GM18502 (cell line): Measurements from ENCODE around the gene ADNP2.

Experiments
- ATAC-seq: cut with Tn5 transposase; IDR thresholded peaks from one replicate; pipeline ENCODE4 v1.9.1; 2021; ENCODE audit warnings: mild to moderate bottlenecking; ENCODE audit not compliant: unreplicated experiment, poor library complexity

Gene ADNP2, protein sequence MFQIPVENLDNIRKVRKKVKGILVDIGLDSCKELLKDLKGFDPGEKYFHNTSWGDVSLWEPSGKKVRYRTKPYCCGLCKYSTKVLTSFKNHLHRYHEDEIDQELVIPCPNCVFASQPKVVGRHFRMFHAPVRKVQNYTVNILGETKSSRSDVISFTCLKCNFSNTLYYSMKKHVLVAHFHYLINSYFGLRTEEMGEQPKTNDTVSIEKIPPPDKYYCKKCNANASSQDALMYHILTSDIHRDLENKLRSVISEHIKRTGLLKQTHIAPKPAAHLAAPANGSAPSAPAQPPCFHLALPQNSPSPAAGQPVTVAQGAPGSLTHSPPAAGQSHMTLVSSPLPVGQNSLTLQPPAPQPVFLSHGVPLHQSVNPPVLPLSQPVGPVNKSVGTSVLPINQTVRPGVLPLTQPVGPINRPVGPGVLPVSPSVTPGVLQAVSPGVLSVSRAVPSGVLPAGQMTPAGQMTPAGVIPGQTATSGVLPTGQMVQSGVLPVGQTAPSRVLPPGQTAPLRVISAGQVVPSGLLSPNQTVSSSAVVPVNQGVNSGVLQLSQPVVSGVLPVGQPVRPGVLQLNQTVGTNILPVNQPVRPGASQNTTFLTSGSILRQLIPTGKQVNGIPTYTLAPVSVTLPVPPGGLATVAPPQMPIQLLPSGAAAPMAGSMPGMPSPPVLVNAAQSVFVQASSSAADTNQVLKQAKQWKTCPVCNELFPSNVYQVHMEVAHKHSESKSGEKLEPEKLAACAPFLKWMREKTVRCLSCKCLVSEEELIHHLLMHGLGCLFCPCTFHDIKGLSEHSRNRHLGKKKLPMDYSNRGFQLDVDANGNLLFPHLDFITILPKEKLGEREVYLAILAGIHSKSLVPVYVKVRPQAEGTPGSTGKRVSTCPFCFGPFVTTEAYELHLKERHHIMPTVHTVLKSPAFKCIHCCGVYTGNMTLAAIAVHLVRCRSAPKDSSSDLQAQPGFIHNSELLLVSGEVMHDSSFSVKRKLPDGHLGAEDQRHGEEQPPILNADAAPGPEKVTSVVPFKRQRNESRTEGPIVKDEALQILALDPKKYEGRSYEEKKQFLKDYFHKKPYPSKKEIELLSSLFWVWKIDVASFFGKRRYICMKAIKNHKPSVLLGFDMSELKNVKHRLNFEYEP

DNA sequence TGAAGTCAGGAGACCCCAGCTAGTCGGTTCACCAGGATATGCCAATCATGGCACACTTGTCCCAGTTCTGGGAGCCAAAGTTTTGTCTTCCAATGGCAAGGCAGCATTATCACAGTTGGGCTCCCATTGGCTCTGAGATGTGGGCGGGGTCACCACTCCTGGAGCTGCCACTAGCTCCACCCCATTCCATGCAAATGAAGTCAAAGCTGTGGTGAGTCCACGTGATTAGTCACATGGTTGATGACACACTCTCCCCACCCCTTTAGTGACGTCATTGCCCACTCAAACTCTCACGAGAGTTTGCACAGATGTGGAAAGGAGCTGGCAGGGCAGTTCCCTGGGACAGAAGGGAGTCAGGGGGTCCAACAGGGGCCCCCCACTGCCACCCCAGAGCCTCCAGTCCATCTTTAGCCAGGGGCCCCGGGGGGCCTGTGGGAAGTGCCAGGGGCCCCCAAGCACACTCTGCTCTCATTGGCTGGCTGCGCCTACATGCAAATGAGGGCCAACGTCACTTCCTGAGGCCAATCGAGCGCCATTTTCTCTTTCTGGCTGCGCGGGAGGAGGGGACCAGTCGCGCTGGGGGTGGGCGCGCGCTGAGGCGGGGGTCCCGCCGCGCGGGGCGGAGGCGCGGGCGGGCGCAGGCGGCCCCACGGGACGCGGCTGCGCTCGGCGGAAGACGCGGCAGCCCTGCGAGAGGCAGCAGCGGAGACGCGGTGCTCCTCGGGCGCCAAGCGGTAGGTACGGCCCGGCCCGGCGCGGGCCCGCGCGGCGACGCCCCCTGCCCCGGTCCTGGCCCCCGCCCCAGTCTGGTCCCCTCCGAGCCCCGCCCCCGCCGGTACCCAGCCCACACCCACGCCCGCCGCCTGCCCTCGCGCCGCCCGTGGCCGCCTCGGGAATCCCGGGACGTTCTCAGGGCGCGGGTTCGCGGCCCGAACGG lies at the start of gene ADNP2:
TSS of gene ADNP2 (plus strand) at position 524 of the 937 bp plus-strand sequence. CDS start 8,281 bp downstream, outside the sequence.
- peak; percentile 72 for ATAC-seq

DNA sequence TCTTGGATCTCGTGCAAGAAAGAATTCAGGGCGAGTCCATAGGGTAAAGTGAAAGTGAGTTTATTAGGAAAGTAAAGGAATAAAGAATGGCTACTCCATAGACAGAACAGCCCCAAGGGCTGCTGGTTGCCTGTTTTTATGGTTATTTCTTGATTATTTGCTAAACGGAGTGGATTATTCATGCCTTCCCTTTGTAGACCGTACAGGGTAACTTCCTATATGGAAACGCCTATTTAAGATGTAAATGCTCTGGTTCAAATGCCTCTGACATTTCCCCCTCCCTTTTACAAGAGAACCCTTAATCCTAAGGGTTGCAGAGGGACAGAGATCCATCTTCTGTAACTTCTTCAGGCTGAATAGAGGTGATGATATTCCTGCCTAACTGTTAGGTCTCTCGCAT lies 49.1 kb upstream of the ADNP2 start:
- ATAC-seq: no peak

DNA sequence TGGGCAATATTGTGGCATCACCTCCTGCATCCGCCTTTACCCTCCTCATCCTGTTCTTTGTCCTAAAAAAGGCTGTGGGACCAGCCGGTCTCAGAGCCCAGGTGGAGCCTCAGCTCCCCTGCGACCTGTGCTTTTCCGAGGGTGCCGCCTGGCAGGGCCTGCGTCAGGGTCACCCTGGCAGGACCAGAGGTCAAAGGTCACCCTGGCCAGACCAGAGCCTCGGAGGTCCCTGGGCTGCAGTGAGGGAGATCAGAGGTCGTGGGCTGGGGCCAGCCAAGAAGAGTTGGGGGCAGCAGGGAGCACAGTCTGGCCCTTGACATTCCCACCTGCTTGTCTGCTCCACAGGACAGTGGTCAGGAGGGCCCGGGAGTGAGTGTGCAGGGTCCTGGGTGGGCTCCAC lies 43.4 kb upstream of the ADNP2 start:
- ATAC-seq: no peak

DNA sequence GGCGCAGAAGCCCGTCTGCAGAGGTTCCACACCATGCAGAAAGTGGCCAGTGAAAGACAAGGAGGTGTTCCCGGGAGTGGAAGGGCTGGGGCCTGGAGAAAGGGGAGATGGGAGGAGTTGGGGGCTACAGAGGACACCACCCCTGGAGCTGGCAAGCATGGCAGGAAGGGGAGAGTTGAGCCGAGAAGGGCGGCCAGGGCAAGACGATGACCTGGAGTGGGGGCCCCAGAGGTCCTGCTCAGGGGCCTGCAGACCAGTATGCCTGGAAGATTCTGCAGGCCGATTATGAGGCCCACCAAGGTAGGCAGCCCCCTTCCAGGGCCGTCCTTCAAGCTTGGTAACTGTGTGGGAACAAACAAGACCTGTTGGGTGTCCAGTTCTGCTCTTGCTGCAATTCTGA lies 41.7 kb upstream of the ADNP2 start:
- ATAC-seq: no peak

DNA sequence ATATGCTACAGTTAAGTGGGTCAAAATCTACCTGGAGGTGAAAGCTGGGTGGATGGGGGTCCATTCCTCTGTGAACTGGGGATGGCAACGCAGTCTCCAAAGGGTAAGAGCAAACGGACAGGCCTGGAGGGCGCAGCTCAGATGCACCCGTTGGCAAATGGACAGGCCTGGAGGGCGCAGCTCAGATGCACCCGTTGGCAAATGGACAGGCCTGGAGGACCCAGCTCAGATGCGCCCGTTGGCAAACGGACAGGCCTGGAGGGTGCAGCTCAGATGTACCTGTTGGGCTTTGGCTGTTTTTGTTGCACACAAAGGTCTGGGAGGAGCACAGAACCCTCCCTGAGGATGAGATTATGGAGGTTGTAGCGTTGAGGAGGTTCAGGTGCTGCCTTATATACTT lies 41.2 kb upstream of the ADNP2 start:
- ATAC-seq: no peak

DNA sequence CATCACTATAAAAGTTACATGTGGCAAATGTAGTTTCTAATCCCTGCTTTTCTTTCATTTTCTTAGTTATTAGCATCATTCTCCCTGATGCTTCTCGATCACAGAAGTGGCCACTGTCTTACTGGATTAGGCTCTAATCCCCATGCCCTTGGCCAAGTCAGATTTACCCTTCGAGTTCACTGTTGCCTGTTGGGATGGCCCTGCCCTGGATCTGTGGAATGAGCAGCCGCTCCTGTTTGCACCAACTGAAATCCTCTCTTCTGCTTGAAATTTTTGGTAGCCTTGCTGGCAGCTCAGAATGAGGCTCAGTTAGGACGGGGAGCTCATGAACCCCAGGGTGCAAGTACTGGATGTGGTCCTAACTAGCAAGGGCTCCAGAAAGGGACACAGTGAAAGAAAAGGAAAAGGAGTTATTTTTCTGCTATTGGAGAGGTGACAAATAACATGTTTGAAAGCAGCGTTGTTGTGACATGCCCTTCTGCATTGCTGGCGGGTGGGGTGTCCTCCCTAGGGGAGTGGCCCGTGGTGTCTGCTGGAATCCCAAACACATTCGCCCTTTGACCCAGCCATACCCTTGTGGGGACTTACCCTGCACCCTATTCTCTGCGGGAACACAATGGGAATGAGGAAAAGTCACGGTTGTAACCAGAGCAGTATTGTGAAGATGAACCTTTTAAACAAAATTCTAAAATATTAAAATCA lies 40.3 kb upstream of the ADNP2 start:
- ATAC-seq: no peak

DNA sequence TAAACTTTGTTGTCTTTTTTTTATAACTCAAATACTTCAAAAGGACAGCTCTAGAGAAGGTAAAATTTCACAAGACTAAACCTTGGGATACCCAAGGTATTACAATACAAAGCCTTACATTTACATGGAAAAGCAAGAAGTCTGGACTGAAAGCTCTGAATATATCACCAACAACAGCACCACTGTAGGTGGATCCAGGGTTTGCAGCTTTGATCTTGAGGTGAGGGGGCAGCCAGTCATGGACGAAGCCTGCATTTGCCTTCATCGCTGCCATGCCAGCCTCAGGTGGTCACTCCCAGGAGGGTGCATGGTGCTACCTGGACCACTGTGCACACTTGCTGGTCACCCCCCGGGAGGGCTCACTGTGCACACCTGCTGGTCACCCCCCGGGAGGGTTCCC lies 38.2 kb upstream of the ADNP2 start:
- ATAC-seq: no peak

DNA sequence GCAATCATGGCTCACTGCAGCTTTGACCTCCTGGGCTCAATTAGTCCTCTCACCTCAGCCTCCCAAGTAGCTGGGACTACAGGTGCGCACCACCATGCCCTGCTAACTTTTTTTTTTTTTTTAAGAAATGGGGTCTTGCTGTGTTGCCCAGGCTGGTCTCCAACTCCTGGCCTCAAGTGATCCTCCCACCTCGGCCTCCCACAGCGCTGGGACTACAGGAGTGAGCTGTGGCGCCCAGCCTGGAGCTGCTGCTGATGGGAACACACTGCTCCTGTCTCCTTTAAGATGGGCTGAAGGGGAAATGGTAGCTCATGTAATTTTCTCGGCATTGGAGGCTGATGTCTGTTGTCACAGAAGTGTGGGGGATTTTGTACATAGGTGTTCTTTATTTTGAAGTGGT lies 34.9 kb upstream of the ADNP2 start:
- ATAC-seq: no peak

DNA sequence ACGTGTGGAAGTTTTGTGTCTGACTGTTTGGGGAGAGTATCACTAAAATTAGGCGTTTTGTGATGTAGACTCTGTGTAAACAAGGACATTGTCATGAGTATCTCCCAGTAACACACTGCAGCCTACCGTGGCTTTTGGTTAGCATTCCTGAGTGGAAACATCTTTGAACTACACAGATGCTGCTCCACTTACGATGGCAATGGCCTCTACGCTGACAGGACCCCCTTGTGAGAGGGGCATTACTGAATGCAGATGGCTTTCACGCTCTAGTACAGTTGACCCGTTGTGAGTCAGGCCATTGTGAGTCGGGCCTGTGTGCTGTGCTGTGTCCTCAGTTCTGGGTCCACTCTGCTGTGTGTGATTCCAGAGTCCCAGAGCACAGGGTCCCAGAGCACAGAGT lies 34.4 kb upstream of the ADNP2 start:
- no peak for ATAC-seq

DNA sequence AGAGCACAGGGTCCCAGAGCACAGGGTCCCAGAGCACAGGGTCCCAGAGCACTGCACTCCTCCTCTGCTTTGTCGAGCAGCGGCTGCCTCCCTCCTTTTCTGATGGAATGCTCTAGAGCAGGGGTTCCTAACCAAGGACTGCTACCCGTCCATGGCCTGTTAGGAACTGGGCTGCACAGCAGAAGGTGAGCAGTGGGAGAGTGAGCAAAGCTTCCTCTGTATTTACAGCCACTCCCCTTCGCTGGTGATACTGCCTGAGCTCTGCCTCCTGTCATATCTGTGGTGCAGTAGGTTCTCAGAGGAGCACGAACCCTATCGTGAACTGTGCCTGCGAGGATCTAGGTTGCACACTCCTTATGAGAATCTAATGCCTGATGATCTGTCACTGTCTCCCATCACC lies 33.1 kb upstream of the ADNP2 start:
- no peak for ATAC-seq

DNA sequence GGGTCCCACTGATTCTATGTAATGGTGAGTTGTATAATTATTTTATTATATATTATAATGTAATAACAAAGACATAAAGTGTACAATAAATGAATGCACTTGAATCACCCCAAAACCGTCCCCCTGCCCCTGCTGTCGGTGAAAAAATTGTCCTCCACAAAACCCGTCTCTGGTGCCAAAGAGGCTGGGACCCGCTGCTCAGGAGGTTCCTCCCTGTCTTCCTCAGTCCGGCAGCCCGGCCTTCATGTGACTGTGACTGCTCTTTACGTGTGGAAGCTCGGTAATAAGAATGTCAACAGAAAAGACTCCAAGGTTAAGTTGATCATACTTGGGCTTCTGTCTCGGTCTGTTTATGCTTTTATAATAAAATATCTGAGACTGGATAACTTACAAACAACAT lies 32.7 kb upstream of the ADNP2 start:
- ATAC-seq: no peak

DNA sequence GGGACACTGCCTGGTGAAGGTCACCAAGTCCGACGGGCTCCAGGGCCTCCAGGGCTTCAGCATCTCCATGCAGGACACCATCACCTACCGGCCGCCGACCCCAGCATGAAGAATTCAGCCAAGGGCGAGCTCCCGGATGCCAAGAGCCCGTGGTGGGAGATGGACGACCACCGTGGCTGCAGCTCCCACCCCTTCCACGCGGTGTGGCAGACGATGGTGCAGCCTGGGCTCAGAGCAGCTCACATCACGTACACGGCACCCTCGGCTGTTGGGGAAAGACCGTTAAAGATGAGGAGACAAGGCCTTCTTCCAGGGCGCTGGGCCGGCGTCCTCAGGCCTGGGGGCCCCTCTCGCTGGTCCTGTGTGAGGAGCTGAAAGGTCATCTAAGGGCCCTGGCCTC lies 31.2 kb upstream of the ADNP2 start:
- no peak for ATAC-seq

DNA sequence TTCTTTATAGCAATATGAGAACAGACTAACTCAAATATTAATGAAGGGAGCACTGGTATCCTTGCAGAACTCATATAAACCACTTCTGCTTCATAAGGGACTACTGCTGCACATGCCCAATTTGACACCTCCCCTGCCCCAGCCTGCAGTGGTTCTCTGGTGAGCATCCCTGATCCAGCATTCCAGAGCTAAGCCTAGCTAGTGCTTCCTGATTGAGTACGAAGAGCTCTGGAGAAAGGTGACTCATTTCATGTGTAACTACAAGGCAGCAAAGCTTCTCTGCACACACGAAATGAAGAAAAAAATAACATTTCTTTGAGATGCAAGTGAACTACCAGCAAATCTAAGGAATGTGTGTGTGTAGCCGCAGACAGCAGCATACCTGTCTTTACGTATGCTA lies 22.8 kb upstream of the ADNP2 start:
- ATAC-seq: no peak

DNA sequence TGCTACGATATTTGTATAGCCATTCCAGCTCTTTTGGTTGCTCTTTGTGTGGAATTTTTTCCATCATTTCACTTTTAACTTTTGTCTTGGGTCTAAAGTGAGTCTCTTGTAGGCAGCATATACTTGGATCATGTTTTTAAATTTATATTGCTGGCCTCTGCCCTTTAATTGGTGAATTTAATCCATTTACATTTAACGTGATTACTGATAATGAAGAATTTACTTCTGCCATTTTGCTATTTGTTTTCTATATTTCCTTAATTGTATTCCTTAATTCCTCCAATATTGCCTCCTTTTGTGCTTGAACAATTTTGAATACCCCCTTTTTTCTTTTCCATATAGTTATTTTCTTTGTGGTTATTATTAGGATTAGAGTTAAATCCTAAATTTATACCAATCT lies 21.0 kb upstream of the ADNP2 start:
- no peak for ATAC-seq

DNA sequence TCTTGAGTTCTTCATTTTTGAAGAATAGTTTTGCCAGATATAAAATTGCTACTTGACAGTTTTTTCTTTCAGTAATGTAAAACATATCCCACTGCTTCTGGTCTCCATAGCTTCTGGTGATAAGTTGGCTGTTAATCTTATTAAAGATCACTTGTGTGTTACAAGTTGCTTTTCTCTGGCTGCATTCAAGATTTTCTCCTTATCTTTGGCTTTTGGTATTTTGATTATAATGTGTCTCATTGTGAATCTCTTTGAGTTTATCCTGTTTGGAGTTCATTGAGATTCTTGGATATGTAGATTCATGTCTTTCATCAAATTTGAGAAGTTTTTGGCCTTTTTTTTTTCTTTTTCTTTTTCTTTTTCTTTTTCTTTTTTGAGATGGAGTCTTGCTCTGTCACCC lies 20.2 kb upstream of the ADNP2 start:
- ATAC-seq: no peak

DNA sequence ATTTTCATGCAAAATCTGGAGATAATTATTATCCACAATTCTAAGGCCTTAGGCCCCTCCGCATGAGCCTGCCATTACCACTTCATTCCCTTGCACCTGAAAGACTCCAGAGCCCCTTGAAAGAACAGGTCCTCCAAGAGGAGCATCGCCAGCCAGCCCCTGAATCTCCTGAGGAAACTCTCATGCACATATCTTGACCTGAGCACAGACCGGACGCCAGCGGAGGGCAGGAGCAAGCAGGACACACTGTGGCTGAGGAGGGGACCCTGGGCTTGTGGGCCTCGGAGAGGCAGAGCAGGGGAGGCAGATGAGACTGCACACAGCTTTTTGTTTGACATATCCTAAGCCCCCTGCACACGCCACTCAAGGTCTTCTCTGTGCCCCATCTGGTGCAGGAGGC lies 13.6 kb upstream of the ADNP2 start:
- ATAC-seq: no peak

DNA sequence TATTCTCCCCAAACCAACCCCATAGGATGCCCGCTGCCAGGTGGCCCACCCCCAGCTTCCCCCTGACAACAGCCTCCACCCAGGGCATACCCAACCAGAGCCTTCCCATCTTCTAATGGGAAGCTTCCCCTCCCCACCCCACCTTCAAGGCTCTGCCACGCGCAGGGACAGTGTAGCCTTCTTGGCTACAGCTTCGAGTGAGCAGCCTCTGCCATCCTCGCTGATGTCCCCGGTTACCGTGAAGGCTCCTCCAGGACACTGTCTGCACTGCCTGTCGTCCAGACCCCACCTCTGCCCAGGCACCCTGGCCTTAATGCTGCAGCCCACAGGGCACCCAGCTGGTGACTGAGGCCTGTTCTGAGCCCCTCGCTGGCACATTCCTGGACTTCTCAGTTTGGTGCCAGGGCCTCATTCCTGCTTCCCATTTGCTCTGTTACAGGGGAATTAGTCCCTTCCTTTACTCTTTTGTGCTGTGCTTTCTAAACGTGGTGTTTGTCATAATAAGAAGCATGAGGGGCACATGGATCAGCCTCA lies 13.0 kb upstream of the ADNP2 start:
- ATAC-seq: no peak

DNA sequence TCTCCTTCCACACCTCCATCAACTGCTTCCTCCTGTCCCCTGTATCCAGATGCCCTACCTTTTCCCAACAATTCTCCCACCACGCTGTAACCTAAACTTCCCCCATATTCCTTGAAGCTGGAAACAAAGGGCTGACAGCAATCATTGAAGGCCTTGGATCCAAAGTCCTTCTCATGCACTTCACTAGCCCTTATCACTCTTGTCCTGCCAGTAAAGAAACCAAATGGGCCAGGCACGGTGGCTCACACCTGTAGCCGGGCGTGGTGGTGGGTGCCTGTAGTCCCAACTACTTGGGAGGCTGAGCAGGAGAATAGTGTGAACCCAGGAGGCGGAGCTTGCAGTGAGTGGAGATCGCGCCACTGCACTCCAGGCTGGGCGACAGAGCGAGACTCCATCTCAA lies 11.9 kb upstream of the ADNP2 start:
- no peak for ATAC-seq

DNA sequence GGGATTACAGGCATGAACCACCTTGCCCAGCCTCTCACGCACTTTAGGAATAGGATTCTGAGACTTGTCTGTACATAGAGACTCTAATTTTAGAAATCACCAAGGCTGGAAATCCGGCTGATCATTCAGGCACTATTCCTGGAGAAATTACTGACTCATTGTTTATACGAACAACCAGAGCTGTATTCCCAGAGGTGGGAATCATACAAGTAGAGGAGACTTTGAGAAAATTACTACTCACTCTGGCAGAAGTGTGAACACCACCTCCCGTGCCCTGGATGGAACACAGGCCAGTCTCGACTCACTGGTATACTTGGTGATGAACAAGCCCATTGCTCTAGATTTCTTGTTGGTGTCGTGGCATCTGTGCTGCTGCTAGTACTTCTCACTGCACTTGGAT lies 5.8 kb upstream of the ADNP2 start:
- no peak for ATAC-seq
